Muscle of back (tissue), 11 donors: ENCODE measurements around the gene MRPL55. TPM values are rescaled to one million over a fixed set of nuclear protein-coding genes. Genes with fewer than 3 reads are reported as not detected.
A peak's percentile ranks its signal among the peaks of the same experiment; 100 is the strongest.

Experiments
- DNase-seq, 3 donors: peaks; one replicate each; pipeline versions ENCODE4 v3.0.0 to v3.0.0-alpha.2; 2013
- polyA plus RNA-seq, 10 donors: library from polyadenylated mRNA; unstranded; fragments of 120-200 nt; gene quantifications; one replicate each; pipeline ENCODE4 v1.2.1, GENCODE V29; 2013; ENCODE audit not compliant: insufficient read length in 10 of 10

MRPL55 gene
- polyA plus RNA-seq, 10 donors: 21.6 to 34.4 (median 27.2) TPM

DNA sequence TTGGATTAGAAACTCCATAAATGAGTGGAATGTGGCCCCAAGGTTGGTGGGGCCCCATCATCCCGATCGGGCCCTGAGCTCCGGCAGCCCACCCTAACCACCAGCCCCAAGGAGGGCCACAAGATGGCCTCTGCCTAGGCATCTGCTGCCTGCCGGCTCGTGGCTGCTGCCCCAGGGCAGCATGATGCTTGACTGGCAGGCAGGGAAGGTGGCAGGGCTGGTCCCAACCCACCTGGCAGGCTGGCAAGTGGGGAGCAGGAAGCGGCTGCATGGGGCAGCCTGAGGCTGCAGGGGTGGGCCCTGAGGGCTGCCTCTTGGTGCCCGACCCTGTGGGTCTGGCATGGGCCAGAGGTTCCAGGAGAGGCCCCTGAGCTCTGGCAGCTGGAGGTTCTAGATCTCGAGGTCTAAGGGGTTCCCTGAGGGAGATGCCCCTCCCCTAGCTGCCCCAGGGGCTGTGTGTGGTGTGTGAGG, 39.9 kb upstream of the MRPL55 start:
- DNase-seq: no peak

DNA sequence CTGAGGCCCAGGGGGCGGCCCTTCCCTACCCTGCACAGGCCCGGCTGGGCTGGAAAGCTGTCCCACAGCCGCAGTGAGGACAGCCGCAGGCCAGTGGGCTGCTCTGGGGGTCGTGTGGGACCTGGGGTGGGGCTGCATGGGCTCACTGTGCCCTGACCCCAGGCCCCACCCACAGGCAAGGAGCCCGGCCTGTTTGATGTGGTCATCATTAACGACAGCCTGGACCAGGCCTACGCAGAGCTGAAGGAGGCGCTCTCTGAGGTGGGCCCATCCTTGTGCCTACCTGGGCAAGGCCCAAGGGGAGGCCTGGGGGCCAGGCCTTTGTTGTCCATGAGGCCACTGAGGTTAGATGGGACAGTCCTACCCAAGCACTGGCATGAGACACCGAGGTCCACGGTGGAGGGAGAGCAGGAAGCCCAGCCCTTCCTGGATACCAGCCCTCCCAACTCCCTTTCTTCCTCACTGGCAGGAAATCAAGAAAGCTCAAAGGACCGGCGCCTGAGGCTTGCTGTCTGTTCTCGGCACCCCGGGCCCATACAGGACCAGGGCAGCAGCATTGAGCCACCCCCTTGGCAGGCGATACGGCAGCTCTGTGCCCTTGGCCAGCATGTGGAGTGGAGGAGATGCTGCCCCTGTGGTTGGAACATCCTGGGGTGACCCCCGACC, 39.2 kb upstream of the MRPL55 start:
- DNase-seq: no peak

DNA sequence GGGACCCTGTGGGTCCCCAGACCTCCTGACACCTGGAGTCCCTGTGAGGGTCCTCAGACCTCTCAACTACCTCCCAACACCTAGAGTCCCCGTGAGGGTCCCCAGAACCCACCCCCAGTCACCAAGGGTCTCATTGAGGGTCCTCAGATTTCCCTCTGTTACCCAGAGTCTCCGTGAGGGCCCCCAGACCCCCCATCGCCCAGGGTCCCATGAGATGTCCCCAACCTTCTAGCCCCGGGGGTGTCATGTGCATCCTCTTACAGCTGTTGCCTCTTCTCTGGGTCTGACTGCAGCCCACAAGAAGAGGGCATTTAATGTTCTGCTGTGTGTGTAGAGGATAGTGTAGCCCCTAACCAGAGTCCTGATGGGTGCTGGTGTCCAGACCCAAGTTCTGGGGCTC, 38.7 kb upstream of the MRPL55 start:
- DNase-seq: no peak

DNA sequence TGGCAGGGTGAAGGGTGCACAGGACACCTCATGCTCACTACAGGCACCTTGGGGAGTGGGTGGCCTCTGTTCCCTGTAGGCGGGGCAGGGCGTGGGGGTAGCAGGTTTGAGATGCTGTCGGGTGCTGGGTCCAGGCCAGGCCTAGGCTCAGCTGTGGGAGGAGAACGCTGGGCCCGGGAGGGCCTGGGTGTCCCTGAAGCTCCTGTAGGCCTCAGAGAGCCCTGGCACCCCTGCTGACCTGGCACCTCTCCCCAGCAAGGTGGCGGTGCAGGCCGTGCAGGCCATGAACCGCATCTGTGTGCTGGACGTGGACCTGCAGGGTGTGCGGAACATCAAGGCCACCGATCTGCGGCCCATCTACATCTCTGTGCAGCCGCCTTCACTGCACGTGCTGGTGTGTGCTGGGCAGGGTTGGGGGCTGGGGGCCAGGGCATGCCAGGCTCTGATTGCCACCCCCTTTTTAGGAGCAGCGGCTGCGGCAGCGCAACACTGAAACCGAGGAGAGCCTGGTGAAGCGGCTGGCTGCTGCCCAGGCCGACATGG, 38.1 kb upstream of the MRPL55 start:
- DNase-seq: no peak

DNA sequence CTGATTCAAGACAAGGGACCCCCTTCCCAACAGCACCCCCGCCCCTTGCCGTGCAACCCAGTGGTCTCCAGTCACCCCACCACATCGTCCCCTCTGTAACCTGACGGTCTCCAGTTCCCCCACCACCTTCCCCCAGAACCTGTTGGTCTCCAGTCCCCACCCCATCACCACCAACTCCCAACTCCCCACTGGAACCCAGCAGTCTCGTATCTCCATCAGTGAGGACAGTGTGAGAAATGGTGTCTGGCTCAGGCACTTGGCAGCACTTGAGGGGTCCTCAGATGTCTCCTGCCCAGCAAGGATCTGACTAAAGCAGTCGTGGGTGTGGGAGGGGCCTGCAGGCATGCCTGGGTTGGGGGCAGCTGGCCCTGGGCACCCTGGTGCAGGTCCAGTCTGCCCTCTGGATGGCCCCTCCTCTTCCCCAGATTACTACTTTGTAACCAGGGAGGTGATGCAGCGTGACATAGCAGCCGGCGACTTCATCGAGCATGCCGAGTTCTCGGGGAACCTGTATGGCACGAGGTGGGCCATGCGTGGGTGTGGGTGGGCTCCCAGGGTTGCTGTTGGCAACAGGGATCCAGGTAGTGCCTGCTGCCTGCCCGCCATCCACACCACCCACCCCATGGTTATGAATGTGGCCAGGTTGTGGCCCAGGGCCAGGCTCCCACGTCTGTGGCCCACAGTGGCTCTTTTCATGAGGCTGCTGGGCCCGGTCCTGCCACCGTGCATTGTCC, 37.5 kb upstream of the MRPL55 start:
- DNase-seq: no peak

DNA sequence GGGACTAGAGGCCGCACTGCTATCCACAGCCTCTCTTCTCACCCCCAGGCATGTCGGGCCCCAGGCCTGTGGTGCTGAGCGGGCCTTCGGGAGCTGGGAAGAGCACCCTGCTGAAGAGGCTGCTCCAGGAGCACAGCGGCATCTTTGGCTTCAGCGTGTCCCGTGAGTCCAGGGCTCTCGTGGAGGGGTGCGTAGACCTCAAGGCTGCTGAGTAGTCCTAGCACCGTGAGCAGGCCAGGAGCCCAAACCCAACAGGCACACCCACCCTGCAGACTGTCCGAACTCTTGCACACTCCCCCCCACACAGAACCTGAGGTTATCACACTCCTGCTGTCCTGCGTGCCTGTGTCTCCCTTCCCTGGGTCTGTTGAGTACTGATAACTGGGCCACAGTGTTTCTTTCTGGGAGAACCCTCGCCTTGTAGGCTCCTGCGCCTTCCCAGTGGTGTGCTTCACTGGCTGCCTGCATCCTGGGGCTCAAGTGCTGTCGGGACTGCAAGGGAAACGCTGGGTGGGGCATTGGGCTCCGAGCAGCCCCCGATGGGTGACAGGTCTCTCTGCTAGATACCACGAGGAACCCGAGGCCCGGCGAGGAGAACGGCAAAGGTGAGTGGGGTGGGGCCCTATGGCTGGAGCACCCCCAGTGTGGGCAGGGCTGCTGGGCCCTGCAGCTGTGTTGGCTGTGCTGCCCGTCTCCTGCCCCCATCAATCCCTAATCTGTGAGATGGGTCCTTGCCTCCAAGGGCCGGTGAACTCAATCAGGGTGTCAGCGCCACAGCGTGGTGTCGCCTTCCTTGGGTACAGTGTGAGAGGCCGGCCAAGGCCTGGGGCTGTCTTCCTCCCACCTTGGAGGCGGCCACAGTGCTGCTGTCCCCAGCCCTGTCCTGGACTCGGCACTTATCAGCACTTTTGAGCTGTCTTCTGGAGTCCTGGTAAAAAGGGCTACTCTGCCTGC, 36.6 kb upstream of the MRPL55 start:
- DNase-seq: no peak

DNA sequence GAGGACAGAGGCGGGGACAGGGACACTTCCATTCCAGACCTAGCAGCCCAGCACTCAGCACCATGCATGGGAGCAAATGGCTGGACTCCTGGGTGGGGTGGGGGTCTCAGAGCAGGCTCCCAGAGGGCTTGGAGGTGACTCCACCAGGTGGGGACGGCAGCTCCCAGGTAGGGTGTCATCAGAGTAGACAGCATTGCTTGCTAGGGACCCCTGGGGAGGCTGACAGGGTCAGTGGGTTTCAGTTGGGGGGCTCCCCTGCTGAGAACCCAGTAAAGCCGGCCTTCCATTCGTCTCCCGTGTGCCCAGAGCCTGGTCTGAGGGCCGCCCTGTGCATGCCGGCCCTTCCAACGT, 35.9 kb upstream of the MRPL55 start:
- DNase-seq: no peak

DNA sequence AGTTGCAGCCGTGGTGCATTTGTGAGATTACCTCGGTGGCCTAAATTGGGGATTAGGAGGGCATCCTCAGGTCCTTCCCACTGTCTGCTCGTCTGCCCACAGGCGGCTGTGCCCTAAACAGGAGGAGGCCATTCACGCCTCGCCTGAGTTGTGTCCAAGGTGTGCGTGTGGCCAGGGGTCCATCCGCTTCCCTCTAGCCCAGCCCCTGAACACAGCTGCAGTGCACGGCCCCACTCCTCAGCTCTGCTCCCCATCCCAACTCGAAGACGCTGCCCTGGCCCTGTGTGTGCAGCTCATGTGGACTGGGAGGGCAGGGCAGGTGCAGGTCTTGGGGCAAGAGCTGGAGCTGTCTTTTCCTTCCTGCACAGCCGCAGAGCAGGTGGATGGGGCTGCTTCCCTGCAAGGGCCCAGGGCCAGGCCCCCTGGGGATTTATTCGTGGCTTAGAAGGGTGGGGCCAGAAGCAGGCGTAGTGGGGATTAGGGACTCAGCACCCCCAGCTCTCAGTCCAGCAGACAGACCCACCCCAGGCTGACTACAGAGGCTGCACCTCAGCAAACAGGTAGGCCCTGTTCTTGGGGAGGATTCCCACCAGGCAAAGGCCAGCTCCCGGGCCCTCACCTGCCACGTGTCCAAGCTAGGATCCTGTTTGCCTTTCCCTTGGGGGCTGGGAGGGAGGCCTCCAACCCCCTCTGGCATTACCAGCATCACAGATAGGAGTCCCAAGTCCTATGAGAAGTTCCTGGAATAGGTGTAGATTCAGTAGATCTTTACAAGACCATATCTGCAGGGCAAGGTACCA, 35.3 kb upstream of the MRPL55 start:
- DNase-seq: no peak

DNA sequence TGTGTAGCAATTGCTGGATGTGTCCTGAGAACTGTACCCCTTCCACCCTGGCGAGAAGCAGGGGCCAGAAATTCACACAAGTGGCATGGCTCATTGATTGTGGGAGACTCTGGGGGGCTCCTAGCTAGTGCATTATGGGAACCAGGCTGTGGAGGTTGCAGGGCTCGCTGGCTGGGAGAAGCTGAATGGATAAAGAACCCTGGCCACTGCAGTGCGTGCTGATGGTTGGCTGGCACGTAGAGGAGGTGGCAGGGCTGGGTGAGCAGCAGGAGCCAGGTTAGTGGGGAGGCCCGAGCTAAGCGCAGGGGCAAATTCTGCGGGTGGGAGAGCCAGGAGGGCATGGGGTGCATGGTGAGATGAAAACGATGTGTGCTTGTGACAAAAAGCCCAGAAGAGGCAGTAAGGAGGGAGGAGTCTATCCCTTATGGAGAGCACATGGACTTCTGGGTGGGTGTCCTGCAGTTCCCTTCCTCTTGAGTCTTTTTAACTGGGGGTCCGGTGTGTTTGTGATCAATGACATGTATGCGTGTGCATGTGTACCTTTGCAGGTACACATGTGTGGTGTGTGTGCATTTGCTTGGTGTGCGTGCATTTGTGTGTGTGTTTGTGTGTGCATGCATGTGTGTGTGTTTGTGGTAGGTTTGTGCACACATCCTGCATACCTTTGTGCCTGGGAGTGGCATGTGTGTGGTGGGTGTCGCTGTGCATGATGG, 34.5 kb upstream of the MRPL55 start:
- no peak for DNase-seq

DNA sequence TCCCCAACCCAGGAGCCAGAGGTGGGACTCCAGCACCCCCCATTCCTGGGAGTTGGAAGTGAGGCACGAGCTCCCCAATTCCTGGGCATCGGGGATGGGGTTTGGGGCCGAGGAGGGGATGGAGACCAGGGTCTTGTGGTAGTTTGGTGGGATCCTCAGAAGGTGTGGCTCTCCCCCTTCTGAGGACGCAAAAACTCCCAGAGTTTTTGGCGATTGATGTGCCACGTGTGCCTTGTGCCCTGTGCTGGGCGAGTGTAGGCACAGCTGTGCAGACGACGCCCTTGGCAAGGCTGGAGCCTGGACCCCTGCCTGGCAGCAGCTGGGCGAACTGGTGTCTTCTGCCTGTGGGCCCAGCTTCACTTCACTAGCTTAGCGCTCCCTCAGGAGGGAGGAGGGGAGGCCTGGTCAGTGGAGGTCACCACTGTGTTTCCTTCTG, 33.6 kb upstream of the MRPL55 start:
- DNase-seq: peak in 1 of 3 donors; percentile 65

DNA sequence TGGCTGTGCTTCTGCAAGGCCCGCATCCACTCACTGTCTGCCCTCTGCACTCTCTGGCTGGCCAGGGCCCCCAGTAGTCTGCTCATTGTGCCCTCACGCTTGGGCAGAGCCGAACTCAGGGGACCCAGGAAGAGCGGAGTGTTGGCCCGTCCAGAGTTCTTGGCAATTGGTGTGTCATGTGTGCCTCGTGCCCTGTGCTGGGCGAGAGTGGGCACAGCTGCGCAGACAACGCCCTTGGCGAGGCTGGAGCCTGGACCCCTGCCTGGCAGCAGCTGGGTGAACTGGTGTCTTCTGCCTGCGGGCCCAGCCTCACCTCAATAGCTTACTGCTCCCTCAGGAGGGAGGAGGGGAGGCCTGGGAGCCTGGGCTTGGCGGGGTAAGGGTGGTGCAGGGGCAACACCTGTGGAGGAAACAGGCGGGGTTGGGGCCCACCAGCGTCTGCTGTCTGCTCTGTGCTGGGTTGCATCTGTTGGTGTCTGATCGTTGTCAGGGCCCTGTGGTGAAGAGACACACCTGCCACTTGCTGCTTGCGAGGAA, 33.1 kb upstream of the MRPL55 start:
- peak in 1 of 3 donors; percentile 65 for DNase-seq

DNA sequence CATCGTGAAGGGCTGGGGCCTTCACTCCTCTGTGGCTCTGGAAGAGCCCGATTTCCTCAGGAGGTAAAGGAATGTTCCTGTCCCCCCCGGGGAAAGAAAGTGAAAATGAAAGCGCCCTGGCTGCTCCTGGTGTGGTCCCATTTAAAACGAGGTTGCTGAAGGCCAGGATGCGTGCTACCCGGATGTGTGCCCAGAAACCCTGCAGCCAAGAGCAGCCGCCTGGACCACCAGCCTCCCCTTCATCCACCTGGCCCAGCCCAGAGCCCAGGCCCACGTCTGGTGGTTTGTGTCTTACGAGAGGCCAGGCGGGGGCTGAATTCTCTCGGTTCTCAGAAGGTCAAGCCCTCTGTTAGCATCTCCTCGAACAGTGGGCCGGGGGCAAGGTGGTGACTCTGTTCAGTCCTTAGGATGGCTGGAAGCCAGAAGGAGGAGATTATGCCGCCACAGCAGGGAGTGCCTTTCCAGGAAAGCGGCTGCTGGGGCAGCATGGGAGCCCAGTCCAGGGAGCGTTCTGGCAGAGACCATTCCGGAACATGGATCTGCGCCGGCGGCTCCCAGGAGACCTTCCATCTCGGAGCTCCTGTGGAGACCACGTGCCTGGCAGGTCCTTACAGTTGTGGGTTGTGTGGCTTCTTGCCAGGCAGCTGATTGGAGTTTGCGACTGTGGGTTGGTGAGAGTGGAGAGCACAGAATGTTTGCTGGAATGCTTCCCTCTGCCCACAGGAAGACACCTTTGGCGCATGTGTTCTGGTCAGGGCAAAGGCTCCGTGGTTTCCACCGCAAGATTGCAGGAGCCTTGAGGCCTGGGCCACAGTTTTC, 32.3 kb upstream of the MRPL55 start:
- peak in 1 of 3 donors; percentile 51 for DNase-seq

DNA sequence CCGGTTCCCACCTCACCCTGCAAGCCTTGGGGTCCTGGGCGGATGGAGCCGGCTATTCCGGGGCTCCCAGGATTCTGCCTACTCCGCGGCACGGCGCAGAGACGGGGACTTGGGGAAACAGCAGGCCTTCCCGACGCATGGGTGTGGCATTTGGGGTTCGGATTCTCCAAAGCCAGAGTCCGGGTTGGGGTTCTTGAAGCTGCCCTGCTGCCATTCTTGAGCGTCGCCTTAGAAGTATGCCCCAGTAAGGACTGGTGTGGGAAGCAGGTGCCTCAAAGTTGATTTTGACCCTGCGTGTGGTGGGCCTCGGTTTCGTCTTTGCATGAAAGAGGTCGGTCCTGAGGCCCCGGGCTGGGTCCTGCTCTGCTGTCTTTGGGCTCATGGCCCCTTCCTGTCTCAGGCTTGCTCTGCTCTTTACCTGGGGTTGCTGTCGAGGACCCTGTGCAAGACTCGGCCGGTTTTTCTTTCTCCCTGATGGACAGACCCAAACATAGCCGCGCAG, 31.7 kb upstream of the MRPL55 start:
- no peak for DNase-seq

DNA sequence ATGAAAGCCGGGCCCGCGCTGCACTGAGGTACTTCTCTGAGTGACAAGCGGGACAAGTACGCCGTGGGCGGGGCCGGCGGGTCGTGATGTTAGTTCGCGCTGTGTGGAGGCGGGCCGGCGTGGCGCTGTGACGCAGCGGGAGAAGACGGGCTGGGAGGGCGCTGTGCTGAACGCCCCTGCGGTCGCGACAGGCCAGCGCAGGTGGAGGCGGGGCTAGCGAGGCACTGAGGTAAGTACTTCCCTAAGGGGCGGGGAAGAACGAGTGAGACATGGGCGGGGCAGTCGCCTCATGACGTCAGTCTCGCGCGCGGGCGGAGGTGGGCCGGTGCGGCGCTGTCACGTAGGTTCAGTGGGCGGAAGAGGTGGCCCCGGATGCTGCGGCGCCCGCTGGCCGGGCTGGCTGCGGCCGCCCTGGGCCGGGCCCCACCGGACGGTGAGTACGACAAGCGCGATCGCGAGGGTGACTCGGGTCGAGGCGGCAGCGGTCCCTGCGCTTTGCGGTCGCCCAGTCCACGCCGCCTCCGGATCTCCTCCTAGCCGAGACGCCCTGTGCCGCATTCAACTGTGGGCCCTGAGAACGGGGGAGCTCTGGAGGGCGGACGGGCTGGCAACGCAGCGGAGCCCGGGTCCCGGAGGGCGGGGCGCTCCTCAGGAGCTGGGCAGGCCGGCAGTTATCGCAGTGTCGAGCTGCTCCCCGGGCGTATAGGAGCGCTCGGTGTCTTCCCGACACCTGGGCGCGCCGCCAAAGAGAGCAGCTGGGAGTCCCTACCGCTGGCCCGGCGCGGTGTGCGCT, 31.0 kb upstream of the MRPL55 start, which contains the start of gene GUK1:
TSS of gene GUK1 (plus strand) at position 349 of the 793 bp plus-strand sequence. CDS start at position 373, 24 bp downstream.
- peak; percentile 97 to 99 (median 99) for DNase-seq

DNA sequence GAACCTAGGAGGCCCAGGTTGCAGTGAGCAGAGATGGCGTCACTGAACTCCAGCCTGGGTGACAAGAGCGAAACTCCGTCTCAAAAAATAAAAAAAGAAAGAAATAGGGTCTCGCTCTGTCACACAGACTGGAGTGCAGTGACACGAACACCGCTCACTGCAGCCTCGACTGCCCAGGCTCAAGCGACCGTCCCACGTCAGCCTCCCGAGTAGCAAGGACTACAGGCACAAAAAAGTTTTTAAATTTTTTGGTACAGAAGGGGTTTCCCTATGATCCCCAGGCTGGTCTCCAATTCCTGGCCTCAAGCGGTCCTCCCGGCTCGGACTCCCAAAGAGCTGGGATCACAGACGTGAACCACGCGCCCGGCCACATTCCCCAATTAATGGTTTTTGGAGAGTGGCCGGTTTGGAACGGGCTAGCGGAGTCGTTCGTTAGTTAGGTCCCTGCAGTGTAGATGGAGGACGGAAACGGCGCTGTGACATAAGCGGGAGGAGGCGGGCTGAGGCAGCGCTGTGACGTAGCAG, 30.4 kb upstream of the MRPL55 start:
- DNase-seq: no peak

DNA sequence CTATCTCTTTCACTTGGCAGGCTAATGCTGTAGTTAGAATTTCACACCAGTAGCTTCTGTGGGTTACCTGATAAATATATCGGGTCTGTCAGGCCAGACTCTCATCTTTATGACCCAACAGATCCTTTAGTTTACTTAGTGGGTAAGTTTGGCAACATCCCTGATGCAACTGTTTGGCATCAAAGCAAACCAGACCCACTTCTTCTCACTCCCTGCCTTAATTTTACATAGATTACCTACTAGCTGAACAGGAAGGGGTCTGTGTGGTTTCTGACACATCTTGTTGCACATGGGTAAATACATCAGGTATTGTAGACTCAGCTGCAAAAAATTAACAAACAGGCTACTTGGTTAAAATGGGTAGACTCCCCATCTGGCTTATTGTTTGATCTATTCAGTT, 27.8 kb upstream of the MRPL55 start:
- no peak for DNase-seq

DNA sequence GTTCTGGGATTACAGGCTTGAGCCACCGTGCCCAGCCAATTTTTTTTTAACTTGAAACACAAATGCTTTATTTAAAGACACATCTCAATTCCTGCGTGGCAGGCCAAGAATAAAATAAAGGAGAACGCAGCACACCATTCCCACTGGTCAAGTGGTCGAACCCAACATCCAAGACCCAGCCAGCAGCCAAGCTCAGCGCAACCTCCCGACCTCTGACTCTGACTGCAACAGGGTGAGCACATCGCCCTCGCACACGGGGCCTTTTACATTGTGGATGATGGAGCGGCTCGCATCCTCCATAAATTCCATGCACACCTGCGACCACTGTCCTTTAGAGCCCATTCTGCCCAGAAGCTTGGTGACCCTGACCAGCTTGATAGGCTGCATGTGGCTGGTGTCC, 25.5 kb upstream of the MRPL55 start:
- no peak for DNase-seq

DNA sequence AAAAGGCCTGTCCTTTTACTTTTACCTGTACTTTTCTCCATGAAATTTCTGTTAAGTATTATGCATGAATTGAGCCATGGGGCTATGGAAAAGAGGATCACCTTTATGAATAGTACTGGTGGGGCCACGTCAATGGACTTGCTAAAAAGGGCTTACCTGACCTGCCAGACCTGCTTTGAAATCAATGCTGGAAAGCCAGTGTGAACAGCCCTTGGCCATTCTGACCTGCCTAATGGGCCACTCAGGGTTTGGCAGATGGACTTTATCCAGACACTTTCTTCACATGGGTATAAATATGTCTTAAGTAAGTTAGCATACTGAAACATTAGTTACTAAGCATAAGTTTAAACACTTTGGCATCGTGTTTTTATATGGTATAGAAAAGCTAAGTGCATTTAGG, 22.7 kb upstream of the MRPL55 start:
- DNase-seq: no peak
